GM12892 (cell line): ENCODE measurements around the gene PSAT1.

Experiments
- DNase-seq: peaks from one replicate; pipeline ENCODE4 v3.0.0; 2011; ENCODE audit not compliant: insufficient read length
- FAIRE-seq: peaks from 2 replicates; lab custom pipeline; 2011; peaks lifted over from hg19 to GRCh38; lab: Jason Lieb, UNC
- POLR2A ChIP-seq: IDR thresholded peaks from 2 replicates; pipeline ENCODE4 v1.6.1; 2011; ENCODE audit warnings: low read depth, low read length, control low read depth
- POLR2AphosphoS5 ChIP-seq: IDR thresholded peaks from 2 replicates; pipeline ENCODE4 v1.6.1; 2011; ENCODE audit warnings: low read depth, low read length, control low read depth
- TAF1 ChIP-seq: IDR thresholded peaks from 2 replicates; pipeline ENCODE4 v1.6.1; 2011; ENCODE audit warnings: low read depth, mild to moderate bottlenecking, control low read depth, low read length, borderline replicate concordance

Gene PSAT1

DNA sequence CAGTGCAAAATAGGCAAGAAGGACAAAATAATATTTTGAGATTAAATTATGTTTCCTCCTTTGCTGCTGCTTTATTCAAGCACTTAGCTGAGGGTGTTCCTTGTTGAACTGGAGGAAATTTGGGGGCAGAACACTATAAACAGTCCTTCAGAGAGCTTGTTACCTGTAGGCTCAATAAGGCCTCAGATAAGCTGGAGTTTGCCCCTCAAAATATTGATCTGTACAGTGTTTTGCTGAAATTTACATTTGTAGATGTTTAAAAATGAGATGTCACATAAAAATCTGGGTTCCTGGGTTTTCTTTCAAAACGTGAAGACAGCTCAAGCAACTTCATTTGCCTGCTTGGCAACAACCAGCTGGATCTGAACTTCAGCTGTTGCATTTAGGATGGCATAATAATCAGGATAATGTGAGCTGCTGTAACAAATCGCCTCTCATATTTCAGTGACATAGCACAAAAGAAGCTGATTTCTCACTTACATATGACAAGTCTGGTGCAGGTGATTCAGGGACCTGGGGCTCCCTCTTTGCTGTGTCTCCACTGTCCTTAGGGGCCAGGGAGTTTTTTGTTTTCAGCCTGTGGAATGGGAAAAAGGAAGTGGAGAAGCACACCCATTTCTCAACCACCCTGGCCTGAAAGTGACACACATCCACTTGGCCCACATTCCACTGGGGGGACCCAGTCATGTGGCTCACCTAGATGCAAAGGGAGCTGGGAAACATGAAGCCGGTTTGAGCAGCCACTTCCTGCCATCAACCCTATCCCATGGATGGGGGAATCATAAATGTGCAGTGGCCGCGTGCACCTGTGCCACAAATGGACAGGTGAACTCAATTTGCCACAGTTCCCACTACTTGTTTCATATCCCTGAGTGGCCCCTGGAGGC lies 2.4 kb upstream of the PSAT1 start:
- TF ChIP-seq TAF1 = no peak
- no peak for TF ChIP-seq POLR2A
- TF ChIP-seq POLR2AphosphoS5 = no peak
- no peak for FAIRE-seq
- no peak for DNase-seq

DNA sequence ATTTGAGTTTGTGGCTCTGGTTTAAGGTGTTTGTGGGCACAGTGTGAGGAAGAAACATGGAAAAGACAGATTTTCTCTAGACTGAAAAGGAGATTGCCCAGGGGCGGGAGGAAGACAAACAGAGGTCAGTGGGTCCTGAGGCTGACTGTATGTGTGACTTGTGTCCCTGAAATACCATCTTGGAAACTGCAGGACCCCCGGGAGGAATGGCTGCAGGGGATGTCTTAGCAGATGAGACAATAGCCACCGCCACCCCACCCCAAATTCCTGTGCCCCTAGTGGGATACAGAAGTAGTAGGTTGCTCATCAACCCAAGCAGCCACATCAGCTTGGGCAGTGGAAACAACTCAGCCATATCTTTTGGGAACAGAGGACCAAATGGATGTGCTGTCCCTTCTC lies 1.7 kb upstream of the PSAT1 start:
- DNase-seq (no peak), FAIRE-seq (no peak)
- no peak for TF ChIP-seq TAF1
- TF ChIP-seq POLR2AphosphoS5 = no peak
- no peak for TF ChIP-seq POLR2A

DNA sequence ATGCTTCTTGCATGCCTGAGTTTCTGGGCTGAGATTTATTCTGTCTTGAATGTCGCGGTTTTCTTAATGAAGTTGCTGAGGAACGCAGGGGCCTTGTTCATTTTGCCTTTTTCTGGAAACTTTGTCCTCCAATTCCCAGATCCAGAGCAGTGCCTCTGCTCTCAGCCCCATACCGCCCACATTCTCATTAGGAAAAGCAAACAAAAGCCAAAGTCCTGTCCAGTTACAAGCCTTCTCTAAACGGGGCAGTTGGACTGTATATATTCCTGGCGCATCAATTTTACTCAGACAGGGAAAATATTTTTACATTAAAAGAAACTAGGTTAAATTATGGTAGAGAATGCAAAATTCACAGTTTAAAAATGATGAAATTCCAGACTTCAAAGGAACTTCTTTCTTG lies 1.2 kb upstream of the PSAT1 start:
- FAIRE-seq = no peak
- TF ChIP-seq POLR2A = no peak
- no peak for TF ChIP-seq TAF1
- TF ChIP-seq POLR2AphosphoS5 = no peak
- DNase-seq = no peak

DNA sequence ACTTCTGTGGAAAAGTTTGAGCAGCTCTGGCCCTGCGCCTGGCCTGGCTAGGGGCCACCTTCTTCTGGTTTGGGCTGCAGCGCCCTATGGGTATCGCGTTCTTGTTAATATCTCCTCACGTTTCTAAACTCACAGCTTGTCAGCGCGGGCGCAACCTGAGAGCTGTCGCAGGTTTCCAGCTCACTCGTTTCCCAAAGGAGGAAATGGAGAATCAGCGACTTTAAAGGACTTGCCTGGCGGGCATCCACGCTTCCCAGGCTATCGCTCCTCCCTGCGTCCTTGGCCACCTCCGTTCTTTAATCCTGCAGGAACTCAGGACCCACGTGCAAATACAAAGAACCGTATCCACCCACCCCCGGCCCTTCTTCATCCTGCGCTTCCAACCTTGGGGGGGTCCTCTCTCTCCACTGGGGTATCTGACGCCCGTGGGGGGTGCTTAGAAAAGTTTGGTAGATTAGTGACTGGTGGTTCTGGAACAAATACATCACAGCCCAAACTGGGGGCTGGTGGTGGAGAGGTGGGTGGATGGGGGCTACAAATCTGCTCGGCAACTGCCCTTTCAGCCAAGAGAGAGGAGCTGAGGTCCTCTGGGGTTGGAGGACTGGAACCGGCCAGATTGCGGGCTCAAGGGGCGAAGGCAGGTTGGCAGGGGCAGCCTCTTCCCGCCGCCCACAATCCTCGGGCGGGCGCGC lies 578 bp upstream of the PSAT1 start:
- DNase-seq = no peak
- FAIRE-seq = no peak
- TF ChIP-seq POLR2AphosphoS5 (0 out of 2 replicates have a peak, but pooled peaks have one; percentile 10), POLR2A (no peak; the same call in 1 of the 2 replicates)

DNA sequence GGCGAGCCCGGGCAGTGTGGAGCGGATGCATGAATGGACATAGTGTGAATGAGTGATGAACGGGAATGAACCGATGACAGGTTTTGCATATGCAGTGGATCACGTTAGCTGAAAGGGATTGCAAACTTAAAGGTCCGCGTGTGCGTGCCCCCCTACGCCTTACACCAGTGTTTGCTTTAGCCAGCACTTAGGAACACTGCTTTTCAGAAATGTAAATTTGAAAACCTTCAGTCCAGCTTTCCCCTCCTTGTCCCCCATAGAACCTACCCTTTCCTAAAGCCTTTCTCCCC lies 692 bp downstream of the PSAT1 start:
- TF ChIP-seq POLR2A (no peak), POLR2AphosphoS5 (no peak), TAF1 (no peak)
- FAIRE-seq (peak; percentile 62), DNase-seq (no peak)

DNA sequence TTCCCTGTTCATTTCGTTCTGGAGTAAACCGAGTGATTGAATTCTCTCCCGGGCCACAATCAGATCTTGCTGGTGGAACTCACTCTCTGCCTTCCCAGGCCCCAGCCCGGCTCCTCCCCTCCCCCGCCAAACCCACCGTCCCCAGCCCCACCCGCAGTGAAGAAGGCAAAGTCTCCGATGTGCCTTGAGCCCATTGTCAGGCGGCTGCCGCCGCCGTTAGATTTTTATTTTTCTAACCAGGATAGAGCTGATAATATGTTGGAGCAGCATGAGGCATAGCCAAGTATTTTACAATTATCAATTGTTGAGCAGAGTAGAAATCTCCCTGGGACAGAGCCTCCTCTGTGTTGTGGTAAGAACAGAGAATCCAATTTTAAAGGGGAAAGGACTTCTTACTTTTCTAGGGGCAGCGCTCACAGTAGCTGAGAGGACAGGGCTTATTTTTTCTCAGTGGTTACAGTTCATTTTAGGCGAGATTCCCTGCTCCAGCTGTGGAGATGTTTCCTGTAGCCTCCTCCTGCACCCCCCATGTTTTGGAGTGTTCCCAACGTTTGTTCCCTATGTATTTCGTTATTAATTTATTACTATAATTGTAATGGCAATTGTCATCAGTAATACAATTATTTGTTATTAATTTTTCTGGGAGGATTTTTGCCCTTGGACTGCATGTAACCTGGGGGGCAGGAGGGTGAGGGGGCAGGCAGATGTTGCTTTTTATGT lies 1.3 kb downstream of the PSAT1 start:
- no peak for TF ChIP-seq POLR2A
- no peak for TF ChIP-seq TAF1
- TF ChIP-seq POLR2AphosphoS5 = no peak
- no peak for FAIRE-seq
- DNase-seq = no peak

DNA sequence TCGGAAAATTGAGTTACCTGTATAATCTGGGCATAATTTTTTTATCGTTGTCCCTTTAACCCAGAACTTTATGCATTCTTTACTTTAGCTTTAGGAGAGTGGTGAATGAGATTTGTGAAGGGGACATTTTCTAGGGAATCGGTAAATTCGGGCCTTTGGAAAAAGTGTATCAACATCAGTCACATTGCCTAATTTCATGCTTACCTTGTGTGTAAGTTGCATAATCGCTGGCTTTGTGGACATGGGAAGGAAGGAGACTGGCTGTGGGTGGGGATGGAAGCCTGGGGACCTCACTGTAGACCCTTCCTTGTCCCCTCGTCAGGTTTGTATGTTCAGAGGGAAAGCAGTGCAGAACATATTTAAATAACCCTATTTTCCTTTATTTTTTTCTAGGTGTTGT lies 3.3 kb downstream of the PSAT1 start:
- DNase-seq = no peak
- no peak for FAIRE-seq
- TF ChIP-seq TAF1 (no peak), POLR2A (no peak), POLR2AphosphoS5 (no peak)

DNA sequence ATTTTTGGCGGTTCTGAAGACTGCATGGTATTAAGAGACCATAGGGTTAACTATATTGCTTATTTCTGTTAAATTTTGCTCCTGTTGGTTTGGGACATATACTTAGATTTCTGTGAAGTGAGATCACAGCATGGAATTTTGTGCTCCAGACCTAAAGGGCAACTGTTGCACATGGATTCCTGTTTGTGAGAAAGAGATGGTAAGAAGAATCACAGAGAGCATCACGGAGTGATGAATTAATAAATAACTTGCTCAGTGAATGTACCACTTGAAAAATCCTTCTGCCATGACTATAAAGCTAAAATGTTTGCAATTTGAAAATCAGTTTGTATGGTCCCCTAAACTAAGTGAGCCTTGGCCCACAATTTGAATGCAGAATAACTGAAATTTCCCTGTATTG lies 4.5 kb downstream of the PSAT1 start:
- FAIRE-seq (no peak), DNase-seq (no peak)
- TF ChIP-seq POLR2AphosphoS5 (no peak), POLR2A (no peak), TAF1 (no peak)

DNA sequence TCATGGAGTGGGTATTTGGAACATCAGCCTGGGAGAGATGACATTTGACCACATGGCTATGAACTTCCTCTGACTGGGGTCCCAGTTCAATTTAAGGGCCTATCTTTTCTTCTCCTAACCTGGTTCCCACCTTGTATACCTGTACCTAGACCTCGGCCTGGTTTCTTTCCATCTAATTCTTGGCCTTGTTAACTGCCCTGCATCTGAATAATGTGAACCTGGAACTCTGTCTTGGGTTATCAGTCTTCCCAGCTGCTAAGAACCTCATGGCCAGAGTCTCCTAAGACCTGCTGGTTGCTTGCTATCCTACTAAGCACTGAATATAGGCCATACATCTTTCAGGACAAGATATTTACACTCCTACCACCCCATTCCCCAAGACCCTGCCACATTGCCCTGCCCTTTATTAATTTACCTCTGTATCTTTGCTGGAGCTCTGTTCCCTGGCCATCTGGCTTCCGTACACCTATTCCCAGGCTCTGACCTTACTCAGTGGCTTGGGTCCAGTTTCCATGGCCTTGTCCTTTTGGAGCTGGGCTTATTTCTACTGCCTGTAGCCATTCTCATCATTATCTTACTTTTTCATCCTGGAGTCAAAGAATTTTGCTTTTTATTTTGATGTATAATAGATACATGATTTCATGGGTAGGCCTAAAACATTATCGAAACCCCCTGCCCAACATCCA lies 6.6 kb downstream of the PSAT1 start:
- no peak for TF ChIP-seq POLR2AphosphoS5
- FAIRE-seq (no peak), DNase-seq (no peak)

DNA sequence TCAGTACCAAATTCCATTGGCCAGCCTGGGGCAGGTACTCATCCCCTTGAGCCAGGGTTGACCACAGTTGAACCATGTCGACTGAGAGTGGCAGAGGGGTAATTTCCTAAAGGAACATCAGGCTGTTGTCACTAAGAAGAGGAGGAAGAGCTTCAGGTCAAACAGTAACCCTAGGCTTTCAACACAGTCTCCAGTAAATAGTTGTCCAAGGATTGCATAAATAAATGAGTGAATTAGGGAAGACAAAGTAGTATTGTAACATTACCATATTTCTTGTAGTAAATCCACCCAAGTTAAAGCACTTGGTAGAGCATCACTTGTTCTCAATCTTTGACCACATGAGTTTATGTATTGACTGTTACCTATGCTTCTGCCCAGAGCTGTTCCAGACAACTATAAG lies 7.4 kb downstream of the PSAT1 start:
- FAIRE-seq (no peak), DNase-seq (no peak)
- no peak for TF ChIP-seq POLR2AphosphoS5
- no peak for TF ChIP-seq POLR2A
- no peak for TF ChIP-seq TAF1

DNA sequence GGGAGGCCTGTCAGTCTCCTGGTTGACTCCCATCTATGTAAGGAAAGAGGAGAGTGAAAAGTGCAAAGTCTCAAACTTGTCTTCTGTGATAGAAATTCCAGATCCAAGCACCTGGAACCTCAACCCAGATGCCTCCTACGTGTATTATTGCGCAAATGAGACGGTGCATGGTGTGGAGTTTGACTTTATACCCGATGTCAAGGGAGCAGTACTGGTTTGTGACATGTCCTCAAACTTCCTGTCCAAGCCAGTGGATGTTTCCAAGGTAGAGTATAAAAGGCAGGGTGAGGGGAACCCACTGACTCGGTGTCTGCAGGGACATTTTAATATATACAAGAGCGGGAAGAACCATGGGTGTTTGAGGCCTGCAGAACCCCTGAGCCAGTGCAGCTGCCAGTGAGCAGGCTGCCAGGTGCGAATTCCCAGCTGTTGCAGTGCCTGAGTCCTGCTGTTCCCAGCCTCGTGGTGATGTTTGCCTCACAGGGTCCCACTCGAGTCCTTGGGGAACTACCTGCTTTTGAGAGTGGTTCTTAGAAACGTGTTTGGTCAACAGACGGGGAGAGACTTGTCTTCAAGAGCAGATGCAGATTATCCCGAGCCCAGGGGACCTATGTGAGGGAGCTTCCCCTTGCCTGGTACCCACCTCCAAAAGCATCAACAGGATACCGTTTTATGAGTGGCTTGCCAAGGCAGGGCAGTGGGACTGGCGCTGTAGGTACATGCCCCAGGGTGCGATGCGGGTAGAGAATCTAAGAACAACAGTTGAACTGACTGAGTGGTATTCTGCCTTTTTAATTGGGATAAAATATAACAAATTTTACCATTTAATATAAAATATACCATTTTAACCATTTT lies 9.5 kb downstream of the PSAT1 start:
- no peak for TF ChIP-seq POLR2A
- no peak for TF ChIP-seq POLR2AphosphoS5
- no peak for TF ChIP-seq TAF1
- DNase-seq = no peak
- FAIRE-seq = no peak

DNA sequence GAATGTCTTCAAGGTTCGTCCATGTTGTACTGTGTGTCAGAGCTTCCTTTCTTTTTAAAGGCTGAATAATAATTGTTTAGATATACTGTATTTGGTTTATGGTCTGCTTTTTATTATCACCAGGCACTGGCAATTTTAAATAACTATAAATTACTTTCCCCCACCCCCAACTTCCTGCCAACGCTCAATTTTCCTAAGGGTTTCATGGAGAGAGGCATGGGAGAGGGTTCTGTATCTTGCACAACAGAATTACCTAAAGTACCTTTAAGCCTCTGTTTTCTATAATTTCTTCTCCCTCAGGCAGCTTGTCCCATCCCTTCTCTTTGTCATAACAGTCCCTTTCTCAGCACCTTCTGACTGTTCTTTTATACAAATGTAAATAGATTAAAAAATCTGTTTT lies 10.4 kb downstream of the PSAT1 start:
- DNase-seq = no peak
- TF ChIP-seq TAF1 = no peak
- TF ChIP-seq POLR2A = no peak
- TF ChIP-seq POLR2AphosphoS5 = no peak
- FAIRE-seq = no peak

DNA sequence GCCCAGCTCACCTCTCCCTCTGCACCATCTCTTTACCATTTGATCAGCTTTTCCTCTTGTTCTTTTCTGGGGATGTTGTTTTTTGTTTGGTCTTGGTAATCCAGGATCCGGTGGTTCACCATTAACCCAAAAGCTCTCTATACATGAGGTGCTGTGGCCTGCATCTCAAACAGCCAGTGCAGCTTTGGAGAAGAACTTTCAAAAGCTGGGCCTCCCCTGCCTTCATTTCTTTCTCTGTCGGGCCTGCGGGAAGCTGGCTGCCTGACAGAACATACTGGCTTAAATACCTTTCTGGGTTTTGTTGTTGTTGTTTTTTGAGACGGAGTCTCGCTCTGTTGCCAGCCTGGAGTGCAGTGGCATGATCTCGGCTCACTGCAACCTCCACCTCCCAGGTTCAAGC lies 12.1 kb downstream of the PSAT1 start:
- no peak for FAIRE-seq
- TF ChIP-seq POLR2A (no peak), TAF1 (no peak)
- DNase-seq = no peak
